ENCODE data around the gene HSPA12A.

DNA sequence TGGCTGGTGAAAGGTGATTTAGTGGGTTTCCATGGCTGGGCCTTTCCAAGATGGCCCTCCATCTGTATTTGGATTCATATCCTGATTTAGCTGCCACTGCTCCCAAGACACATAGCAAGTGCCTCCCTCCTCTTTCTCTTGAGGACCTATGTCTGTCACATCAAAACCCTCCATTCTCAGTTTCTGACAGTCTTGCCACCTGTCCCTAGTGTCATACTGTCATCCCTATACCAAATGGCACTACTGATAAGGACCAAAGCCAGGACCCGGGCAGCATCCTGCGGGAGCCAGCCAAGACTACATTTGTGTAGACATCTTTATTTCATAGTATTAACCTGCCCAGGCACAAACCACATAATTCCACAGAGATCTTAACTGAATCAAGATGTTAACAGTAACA is 86.8 kb downstream of the HSPA12A start:
- TF ChIP-seq, protein P1, sequence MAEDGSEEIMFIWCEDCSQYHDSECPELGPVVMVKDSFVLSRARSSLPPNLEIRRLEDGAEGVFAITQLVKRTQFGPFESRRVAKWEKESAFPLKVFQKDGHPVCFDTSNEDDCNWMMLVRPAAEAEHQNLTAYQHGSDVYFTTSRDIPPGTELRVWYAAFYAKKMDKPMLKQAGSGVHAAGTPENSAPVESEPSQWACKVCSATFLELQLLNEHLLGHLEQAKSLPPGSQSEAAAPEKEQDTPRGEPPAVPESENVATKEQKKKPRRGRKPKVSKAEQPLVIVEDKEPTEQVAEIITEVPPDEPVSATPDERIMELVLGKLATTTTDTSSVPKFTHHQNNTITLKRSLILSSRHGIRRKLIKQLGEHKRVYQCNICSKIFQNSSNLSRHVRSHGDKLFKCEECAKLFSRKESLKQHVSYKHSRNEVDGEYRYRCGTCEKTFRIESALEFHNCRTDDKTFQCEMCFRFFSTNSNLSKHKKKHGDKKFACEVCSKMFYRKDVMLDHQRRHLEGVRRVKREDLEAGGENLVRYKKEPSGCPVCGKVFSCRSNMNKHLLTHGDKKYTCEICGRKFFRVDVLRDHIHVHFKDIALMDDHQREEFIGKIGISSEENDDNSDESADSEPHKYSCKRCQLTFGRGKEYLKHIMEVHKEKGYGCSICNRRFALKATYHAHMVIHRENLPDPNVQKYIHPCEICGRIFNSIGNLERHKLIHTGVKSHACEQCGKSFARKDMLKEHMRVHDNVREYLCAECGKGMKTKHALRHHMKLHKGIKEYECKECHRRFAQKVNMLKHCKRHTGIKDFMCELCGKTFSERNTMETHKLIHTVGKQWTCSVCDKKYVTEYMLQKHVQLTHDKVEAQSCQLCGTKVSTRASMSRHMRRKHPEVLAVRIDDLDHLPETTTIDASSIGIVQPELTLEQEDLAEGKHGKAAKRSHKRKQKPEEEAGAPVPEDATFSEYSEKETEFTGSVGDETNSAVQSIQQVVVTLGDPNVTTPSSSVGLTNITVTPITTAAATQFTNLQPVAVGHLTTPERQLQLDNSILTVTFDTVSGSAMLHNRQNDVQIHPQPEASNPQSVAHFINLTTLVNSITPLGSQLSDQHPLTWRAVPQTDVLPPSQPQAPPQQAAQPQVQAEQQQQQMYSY (CRISPR knock-in tag; IDR thresholded peaks at IDR 0.05), result no peak
- TF ChIP-seq SP140L (CRISPR knock-in tag; IDR thresholded peaks at IDR 0.05; ENCODE audit: borderline replicate concordance) (no peak), EP300 (IDR thresholded peaks at IDR 0.05; ENCODE audit: low read depth in 2 of 2, low read length in 2 of 2) (no peak), EP300 (CRISPR knock-in tag; IDR thresholded peaks at IDR 0.05; ENCODE audit: borderline replicate concordance) (no peak), PRPF4 (IDR thresholded peaks at IDR 0.05; ENCODE audit: low read depth, low read length, poor library complexity, severe bottlenecking) (no peak)
- TF ChIP-seq, protein P2, sequence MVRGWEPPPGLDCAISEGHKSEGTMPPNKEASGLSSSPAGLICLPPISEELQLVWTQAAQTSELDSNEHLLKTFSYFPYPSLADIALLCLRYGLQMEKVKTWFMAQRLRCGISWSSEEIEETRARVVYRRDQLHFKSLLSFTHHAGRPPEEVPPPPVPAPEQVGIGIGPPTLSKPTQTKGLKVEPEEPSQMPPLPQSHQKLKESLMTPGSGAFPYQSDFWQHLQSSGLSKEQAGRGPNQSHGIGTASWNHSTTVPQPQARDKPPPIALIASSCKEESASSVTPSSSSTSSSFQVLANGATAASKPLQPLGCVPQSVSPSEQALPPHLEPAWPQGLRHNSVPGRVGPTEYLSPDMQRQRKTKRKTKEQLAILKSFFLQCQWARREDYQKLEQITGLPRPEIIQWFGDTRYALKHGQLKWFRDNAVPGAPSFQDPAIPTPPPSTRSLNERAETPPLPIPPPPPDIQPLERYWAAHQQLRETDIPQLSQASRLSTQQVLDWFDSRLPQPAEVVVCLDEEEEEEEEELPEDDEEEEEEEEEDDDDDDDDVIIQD (CRISPR knock-in tag; IDR thresholded peaks at IDR 0.05; ENCODE audit: low read depth), result no peak
- TF ChIP-seq, protein P3, sequence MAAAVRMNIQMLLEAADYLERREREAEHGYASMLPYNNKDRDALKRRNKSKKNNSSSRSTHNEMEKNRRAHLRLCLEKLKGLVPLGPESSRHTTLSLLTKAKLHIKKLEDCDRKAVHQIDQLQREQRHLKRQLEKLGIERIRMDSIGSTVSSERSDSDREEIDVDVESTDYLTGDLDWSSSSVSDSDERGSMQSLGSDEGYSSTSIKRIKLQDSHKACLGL (CRISPR knock-in tag; IDR thresholded peaks at IDR 0.05), result no peak
